Loucy (cell line): ENCODE results near the gene FBXL15.

Source experiments
- CTCF ChIP-seq: fragments of 200-600 bp; sonication (generic); conservative IDR thresholded peaks from 2 replicates; pipeline ENCODE4 v1.5.1; 2014; ENCODE audit warnings: mild to moderate bottlenecking, antibody characterized with exemption, low read length
- EZH2phosphoT487 ChIP-seq: fragments of 200-600 bp; IDR thresholded peaks from 2 replicates; pipeline ENCODE4 v1.6.1; 2018; ENCODE audit warnings: antibody characterized with exemption, mild to moderate bottlenecking, moderate library complexity, borderline replicate concordance

- TF ChIP-seq CTCF (no peak), EZH2phosphoT487 (no peak)
These were observed 15.0 kb downstream of the FBXL15 start for GRCh38 chr10:102435529-102436233.
